HL-60/S4 treated with phorbol 12-myristate 13-acetate at 8.2 ng/mL for 4 days and 3 days (cell line): Measurements from ENCODE around the gene ELOB.

Experiments used
- in situ Hi-C: fragments of 300-500 bp; cut with MboI; formaldehyde crosslinking; loops from 2 replicates; pipeline ENCODE4 v1.15.0; 2022; ENCODE audit warnings: low sequenced_read_pairs

ELOB gene

GRCh38 chr16:2751577-2752034, 25.5 kb downstream of the ELOB start:
- in situ Hi-C loops = no loop called here

DNA sequence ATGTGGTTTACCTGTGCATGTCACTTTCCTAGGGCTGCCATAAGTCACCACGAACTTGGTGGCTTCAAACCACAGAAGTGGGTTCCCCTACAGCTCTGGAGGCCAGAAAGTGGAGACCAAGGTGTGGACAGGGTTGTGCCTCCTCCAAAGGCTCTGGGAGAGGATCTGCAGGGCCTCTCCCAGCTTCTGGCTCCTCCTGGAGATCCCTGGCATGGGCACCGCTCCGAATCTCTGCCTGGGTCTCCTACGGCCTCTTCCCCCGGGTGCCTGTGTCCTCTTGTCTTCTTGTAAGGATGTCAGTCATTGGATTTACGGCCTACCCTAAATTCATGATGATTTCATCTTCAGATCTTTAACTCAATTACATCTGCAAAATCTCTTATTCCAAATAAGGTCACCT, 27.1 kb downstream of the ELOB start:
- in situ Hi-C loops = no loop called here

- in situ Hi-C loops = no loop called here
These were observed 27.6 kb downstream of the ELOB start for GRCh38 chr16:2749476-2749875.

DNA sequence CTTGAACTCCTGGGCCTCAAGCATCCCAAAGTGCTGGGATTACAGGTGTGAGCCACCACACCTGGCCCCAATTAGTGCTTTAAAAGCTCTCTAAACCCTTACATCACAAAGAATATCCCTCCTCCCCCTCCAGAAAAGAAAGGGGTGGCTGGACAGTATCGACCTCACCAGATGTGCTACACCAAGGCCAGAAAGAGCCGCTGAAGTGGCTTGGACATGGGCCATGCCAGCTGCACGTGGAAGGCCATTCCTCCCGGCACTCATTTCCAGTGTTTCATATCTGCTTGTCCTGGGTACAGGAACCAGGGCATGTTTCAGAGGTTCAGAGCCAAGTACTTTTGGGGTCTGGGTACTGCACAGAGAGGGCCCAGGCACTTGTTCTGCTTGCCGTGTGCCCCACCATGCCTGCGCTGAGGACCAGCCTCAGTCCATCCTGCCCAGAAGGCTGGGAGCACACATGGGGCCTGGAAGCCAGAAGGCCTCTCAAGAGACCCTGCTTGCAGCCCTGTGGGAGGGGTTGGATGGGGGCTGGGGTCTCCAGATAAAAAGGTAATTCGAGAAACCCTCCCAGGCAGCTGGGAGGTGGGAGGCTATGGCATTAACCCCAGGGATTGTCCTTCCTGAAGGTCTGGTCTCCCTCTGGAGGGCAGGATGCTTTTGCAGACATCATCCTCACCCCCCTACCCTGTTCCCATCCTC, 28.2 kb downstream of the ELOB start:
- in situ Hi-C loops = no loop called here

GRCh38 chr16:2745961-2746360, 31.1 kb downstream of the ELOB start:
- in situ Hi-C loops = no loop called here

- in situ Hi-C loops = no loop called here
These were observed 31.8 kb downstream of the ELOB start for GRCh38 chr16:2745116-2745890.

GRCh38 chr16:2744711-2745110, 32.4 kb downstream of the ELOB start:
- in situ Hi-C loops = no loop called here

DNA sequence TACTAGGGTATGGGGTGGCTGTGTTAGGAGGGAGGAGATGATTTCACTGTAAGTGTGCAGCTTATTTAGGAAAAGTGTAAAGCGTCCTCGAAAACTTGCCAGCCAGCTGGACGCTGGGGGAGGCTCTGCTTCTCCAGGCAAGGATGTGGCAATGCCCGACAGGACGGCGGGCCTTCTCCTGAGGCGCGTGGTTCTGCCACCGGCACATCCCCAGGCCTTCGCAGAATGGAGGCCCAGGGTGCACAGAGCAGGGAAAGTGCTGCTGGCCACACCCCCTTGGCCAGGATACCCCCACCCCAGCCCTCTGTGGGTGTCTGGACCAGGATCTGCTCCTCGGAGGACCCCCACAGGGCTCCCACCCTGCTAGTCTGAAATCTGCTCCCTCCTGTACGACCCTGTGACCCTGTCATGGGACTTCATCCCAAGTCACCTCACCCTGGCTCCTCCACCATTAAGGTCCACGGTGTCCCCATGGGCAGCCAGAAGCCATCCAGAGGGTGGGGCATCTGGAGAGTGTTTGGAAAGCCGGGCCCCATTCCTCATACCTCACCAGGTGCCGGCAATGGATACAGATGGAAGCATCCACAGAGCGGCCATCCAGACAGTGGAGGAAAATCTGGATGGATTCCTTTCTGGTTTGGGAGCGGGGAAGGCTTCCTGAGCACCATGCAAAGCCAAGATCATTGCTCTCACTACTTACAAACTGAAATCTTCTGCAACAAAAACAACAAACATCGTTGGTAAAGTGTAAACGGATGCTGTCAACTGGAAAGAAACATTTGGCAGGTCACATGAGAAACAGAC, 33.9 kb downstream of the ELOB start:
- in situ Hi-C loops = no loop called here

- in situ Hi-C loops = no loop called here
These were observed 34.6 kb downstream of the ELOB start for GRCh38 chr16:2742323-2743006.

DNA sequence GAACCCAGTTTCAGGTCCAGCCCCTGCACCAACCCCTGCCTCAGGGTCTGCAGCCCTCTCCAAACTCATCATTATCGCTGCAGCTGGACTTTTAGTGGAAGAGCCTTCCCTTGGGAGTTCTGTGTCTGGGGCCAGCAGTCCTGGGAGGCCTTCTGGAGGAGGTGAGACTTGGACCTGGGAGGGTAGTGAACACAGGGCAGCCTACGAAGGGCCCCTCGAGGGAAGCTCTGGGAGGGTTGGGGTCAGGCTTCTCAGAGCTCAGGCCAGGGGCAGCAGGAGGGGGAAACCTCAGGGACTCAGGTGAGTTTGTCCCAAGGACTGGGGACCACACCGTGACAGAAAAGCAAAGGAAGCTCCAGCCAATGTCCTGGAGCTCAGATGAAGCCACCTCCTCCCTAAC, 35.9 kb downstream of the ELOB start:
- in situ Hi-C loops = no loop called here

DNA sequence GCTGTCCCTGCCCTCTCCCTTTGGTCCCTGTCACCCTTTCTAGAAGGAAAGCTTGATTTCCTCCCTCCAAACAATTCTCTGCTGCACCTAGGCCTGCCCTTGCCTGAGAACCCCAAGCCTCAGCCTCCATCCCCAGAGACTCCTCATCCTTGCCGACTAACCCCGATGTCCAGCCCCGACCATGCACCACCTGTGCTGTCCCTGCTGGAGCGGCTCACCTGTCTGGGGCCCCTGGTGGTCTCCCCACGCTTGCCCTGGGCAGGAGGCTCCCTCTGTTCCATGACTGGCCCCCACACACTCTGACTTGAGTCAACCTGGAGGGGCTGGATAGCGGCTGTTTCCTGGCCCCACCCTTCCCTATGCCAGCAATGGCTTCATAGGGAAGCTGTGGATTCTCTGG, 36.6 kb downstream of the ELOB start:
- in situ Hi-C loops = no loop called here

- in situ Hi-C loops = no loop called here
These were observed 37.3 kb downstream of the ELOB start for GRCh38 chr16:2739625-2740430.

DNA sequence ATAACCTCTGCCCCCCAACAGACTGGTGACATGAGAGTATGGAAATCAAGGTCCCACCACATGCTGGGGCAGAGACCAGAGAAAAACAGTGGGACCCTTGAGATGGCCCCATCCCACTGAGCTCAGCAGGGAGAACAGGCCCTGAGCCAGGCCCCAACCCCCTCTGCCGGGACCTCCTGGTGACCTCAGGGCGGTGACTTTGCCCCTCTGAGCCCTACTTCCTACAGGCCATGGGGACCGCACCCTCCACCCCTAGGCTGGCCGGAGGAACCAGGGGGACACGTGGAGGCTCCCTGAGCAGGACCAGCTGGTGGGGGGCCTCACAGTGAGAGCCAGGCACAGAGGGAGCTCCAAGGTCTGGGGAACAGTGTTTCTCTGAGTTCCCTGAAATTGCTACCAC, 38.5 kb downstream of the ELOB start:
- in situ Hi-C loops = no loop called here

GRCh38 chr16:2737895-2738418, 39.1 kb downstream of the ELOB start:
- in situ Hi-C loops = no loop called here

- in situ Hi-C loops = no loop called here
These were observed 39.9 kb downstream of the ELOB start for GRCh38 chr16:2737238-2737605.

DNA sequence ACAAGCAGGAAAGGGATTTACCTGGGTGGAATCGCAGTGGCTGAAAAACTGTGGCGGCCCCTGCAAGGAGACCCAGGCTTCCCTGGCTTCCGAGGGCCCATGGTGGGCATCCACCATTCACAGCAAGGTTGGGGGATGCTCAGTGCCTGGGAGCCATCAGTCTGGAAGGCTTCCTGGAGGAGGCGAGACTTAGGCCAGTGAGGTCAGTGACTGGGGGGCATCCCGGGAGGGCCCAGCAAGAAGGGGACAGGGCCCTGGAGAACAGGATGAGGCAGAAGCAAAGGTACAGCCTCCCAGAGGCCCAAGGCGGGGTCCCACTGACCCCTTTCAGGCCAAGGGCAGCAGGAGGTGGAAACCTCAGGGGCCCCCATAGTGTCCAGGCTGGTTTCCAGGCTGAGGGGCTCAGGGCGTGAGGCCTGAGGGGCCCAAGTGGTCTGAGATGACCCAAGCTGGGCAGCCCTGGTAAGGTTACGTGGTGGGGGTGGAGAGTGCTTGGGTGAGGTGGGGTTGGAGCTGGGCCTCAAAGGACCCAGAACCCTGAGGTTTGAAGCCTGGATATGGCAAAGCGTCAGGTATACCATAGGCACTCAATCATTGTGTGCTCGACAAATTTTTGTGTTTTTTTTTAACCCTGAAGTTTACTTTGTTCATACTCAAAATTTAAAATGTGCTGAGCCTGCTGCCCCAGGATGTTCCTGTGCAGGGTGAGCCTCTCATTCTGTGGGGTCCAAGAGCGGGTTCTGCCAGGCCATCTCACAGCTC, 40.4 kb downstream of the ELOB start:
- in situ Hi-C loops = no loop called here

DNA sequence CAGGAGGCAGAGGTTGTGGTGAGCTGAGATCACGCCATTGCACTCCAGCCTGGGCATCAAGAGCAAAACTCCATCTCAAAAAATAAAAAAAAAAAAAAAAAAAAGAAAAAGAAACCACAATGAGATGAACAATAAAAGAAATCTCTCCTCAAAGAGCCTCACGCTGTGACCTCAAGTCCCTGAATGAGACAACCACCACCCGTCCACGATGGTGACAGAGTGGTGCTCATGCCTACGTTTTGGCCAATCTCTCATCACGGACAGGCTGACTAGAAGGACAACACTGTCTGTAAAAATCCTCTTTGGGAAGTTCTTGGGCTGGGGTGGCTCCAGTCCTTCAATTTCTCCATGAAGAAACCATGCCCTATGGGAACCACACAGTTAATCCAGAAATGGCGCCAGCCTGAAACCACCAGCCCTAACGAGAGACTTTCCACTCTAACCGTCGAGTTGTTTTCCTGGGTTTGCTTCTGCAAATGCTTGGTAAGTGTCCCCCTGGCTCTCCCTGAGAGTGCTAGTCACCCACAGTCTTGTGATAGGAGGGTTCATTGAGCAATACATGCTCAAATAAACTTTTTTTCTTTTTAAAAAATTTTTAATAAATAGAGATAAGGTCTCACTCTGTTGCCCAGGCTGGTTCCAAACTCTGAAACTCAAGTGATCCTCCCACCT, 42.1 kb downstream of the ELOB start:
- in situ Hi-C loops = no loop called here

DNA sequence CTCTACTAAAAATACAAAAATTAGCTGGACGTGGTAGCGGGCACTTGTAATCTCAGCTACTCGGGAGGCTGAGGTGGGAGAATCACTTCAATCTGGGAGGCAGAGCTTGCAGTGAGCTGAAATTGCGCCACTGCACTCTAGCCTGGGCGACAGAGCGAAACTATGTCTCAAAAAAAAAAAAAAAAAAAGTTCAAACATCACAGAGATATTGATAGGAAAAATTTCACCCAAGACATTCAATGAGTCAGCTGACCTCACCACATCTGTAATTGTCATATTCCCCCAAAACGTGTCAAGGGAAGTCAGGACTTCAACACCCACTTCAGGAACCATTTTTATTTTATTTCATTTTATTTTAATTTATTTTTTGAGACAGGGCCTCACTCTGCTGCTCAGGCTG, 49.0 kb downstream of the ELOB start:
- in situ Hi-C loops = no loop called here

GRCh38 chr16:2726923-2727322, 50.2 kb downstream of the ELOB start:
- in situ Hi-C loops = no loop called here
